Lower leg skin (tissue), 3 donors: ENCODE results near the gene AEBP1.

Source experiments
- POLR2A ChIP-seq, 2 donors: fragments of 450-650 bp; IDR thresholded peaks; one replicate each; pipeline ENCODE4 v1.6.1; 2016 to 2017; ENCODE audit warnings: antibody characterized with exemption in 2 of 2, mild to moderate bottlenecking in 1 of 2, moderate library complexity in 1 of 2
- TF ChIP-seq, protein P1 (sequence below), 3 donors: fragments of 450-650 bp; IDR thresholded peaks; one replicate each; pipeline ENCODE4 v1.5.1; 2016; ENCODE audit warnings: antibody characterized with exemption in 3 of 3, mild to moderate bottlenecking in 3 of 3, moderate library complexity in 2 of 3

- no peak for TF ChIP-seq POLR2A (IDR thresholded peaks at IDR 0.05)
- TF ChIP-seq, protein P1, sequence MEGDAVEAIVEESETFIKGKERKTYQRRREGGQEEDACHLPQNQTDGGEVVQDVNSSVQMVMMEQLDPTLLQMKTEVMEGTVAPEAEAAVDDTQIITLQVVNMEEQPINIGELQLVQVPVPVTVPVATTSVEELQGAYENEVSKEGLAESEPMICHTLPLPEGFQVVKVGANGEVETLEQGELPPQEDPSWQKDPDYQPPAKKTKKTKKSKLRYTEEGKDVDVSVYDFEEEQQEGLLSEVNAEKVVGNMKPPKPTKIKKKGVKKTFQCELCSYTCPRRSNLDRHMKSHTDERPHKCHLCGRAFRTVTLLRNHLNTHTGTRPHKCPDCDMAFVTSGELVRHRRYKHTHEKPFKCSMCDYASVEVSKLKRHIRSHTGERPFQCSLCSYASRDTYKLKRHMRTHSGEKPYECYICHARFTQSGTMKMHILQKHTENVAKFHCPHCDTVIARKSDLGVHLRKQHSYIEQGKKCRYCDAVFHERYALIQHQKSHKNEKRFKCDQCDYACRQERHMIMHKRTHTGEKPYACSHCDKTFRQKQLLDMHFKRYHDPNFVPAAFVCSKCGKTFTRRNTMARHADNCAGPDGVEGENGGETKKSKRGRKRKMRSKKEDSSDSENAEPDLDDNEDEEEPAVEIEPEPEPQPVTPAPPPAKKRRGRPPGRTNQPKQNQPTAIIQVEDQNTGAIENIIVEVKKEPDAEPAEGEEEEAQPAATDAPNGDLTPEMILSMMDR (IDR thresholded peaks at IDR 0.05) = no peak
These were observed 7.7 kb upstream of the AEBP1 start for GRCh38 chr7:44096326-44096881.
